Smooth muscle cell (in vitro differentiated cells): ENCODE measurements around the gene USP37. TPM values are rescaled to one million over a fixed set of nuclear protein-coding genes. Genes with fewer than 3 reads are reported as not detected.

Experiments
- DNase-seq: peaks from one replicate; lab custom pipeline; 2025; ENCODE audit not compliant: unreplicated experiment; lab: John Stamatoyannopoulos, UW
- H2AFZ ChIP-seq: fragments of 200-600 bp; sonication (generic); 2 replicates; pipeline ENCODE4 v1.6.0; 2016; ENCODE audit warnings: antibody characterized with exemption, low read depth, mild to moderate bottlenecking
- H3F3A ChIP-seq: fragments of 200-600 bp; sonication (generic); 2 replicates; pipeline ENCODE4 v1.6.0; 2017; ENCODE audit warnings: antibody characterized with exemption, low read depth
- H3K27ac ChIP-seq: fragments of 200-600 bp; sonication (generic); 2 replicates; pipeline ENCODE4 v1.5.1; 2016; ENCODE audit warnings: low read depth, mild to moderate bottlenecking
- H3K27me3 ChIP-seq: fragments of 200-600 bp; sonication (generic); 2 replicates; pipeline ENCODE4 v1.6.1; 2016; ENCODE audit warnings: low read depth, mild to moderate bottlenecking
- H3K36me3 ChIP-seq: fragments of 200-600 bp; sonication (generic); 2 replicates; pipeline ENCODE4 v1.5.1; 2016; ENCODE audit warnings: low read depth
- H3K4me1 ChIP-seq: fragments of 200-600 bp; sonication (generic); 2 replicates; pipeline ENCODE4 v1.5.1; 2016; ENCODE audit warnings: low read depth
- H3K4me2 ChIP-seq: fragments of 200-600 bp; sonication (generic); 2 replicates; pipeline ENCODE4 v1.6.0; 2016; ENCODE audit warnings: mild to moderate bottlenecking
- H3K4me3 ChIP-seq: fragments of 200-600 bp; sonication (generic); 2 replicates; pipeline ENCODE4 v1.5.1; 2016; ENCODE audit warnings: mild to moderate bottlenecking
- H3K79me2 ChIP-seq: fragments of 200-600 bp; sonication (generic); 2 replicates; pipeline ENCODE4 v1.6.0; 2016; ENCODE audit warnings: low read depth, mild to moderate bottlenecking
- H3K9ac ChIP-seq: fragments of 200-600 bp; sonication (generic); 2 replicates; pipeline ENCODE4 v1.6.0; 2016; ENCODE audit warnings: low read depth
- H3K9me3 ChIP-seq: fragments of 200-600 bp; sonication (generic); replicated peaks from 2 replicates; pipeline ENCODE4 v1.5.1; 2016; ENCODE audit warnings: low read depth
- H4K20me1 ChIP-seq: fragments of 200-600 bp; sonication (generic); 2 replicates; pipeline ENCODE4 v1.6.0; 2016; ENCODE audit warnings: low read depth
- WGBS: methylation state at CpG from one replicate; pipeline ENCODE4 v1.1.7; 2016; ENCODE audit warnings: low lambda C conversion rate; 5-methylcytosine and 5-hydroxymethylcytosine counted together
- polyA plus RNA-seq: library from polyadenylated mRNA; unstranded; fragments of >200 nt; fragmentation: Nextera tagmentation; extraction: Ambion mirVana; gene quantifications from 2 replicates; pipeline ENCODE4 v1.2.1, GENCODE V29; 2016
- total RNA-seq: library from RNA; depleted of rRNA; stranded (reverse); fragments of >200 nt; gene quantifications from 2 replicates; pipeline ENCODE4 v1.2.3, GENCODE V29; 2014
- TF ChIP-seq, protein P1 (sequence below): fragments of 200-600 bp; sonication (generic); IDR thresholded peaks from 2 replicates; pipeline ENCODE4 v1.5.1; 2017; ENCODE audit warnings: borderline replicate concordance, mild to moderate bottlenecking, antibody characterized with exemption; ENCODE audit not compliant: insufficient read depth, poor library complexity, severe bottlenecking

The USP37 gene
- total and polyA plus RNA-seq, 2 experiments from 2014 or later, result 3.6 to 10.8 TPM

DNA sequence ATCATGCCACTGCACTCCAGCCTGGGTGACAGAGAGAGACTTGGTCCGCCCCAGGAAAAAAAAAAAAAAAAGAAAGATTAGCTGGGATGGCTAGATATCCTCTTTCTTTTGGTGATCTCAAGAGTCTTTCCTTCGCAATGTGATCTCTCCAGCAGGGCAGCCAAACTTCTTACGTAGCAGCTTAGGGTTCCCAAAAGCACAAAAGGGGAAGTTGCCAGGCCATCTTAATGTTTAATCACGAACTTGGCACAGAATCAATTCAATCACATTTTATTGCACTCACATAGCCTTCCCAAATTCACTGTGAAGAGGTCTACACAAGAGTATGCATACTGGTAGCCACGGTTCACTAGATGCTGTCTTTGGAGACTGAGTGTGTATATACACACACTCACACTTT, 96.2 kb downstream of the USP37 start:
- Histone ChIP-seq H3K79me2 (no peaks in the 10 kb centered on the region), H3K4me1 (no peaks in the 10 kb centered on the region), H3K9me3 (no peaks in the 10 kb centered on the region), H3K27me3 (no peaks in the 10 kb centered on the region), H3F3A (no peaks in the 10 kb centered on the region), H3K9ac (no peak overlapping the region), H3K36me3 (no peaks in the 10 kb centered on the region), H3K4me3 (no peak overlapping the region), H3K4me2 (no peak overlapping the region), H3K27ac (no peak overlapping the region), H2AFZ (no peak overlapping the region), H4K20me1 (no peaks in the 10 kb centered on the region)
- TF ChIP-seq, protein P1, sequence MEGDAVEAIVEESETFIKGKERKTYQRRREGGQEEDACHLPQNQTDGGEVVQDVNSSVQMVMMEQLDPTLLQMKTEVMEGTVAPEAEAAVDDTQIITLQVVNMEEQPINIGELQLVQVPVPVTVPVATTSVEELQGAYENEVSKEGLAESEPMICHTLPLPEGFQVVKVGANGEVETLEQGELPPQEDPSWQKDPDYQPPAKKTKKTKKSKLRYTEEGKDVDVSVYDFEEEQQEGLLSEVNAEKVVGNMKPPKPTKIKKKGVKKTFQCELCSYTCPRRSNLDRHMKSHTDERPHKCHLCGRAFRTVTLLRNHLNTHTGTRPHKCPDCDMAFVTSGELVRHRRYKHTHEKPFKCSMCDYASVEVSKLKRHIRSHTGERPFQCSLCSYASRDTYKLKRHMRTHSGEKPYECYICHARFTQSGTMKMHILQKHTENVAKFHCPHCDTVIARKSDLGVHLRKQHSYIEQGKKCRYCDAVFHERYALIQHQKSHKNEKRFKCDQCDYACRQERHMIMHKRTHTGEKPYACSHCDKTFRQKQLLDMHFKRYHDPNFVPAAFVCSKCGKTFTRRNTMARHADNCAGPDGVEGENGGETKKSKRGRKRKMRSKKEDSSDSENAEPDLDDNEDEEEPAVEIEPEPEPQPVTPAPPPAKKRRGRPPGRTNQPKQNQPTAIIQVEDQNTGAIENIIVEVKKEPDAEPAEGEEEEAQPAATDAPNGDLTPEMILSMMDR, result no peak
- DNase-seq, result no peak
- 97% methylated on average over 5 of the region's 5 CpGs for WGBS

DNA sequence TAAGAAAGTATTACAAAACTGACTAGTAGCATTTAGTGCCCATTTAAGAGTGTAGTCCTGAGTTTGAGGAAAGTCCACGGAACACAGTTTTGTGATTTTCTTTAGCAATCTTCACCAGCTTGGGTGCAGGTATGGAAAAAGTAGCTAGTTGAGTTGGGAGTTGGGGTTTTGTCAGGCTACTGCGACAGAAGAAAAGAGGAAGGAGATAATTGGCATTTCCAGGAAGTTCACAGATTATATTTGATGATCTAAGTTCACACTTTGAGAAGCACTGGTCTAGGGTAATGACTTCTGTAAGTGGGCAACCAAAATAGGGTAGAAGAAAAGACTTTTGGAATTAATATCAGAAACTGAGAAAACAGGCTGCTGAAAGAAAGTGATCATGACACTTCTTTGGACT, 97.1 kb downstream of the USP37 start:
- H3K79me2 ChIP-seq, result no peaks in the 10 kb centered on the region
- H3K4me3 ChIP-seq, result no peak overlapping the region
- TF ChIP-seq, protein P1, result no peak
- no peaks in the 10 kb centered on the region for H3K36me3 ChIP-seq
- no peak overlapping the region for H2AFZ ChIP-seq
- H3K9ac ChIP-seq, result no peak overlapping the region
- H3F3A ChIP-seq, result peaks cover 4% of the 10 kb centered on the region
- WGBS, result 100% methylated on average over 2 of the region's 2 CpGs
- no peaks in the 10 kb centered on the region for H3K4me1 ChIP-seq
- no peak overlapping the region for H3K4me2 ChIP-seq
- no peaks in the 10 kb centered on the region for H3K27me3 ChIP-seq
- no peaks in the 10 kb centered on the region for H4K20me1 ChIP-seq
- no peak overlapping the region for H3K27ac ChIP-seq
- no peaks in the 10 kb centered on the region for H3K9me3 ChIP-seq
- no peak for DNase-seq

DNA sequence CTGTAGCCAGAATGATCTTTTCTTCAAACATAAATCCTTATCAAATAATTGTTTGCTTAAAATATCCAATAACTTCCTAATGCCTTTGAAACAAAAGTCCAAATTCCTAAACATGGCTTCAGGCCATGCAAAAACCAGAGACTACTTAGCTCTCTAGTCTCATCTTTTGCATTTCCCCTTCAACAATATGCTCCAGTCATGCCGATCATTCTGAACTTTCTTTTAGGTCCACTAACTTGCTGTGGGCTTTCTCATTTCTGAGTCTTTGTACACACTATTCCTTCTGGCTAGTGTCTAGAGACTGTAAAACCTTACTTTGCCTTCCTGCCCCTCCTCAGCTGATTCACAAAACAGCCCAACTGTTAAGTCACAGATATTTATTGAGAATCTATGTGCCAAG, 97.7 kb downstream of the USP37 start:
- no peaks in the 10 kb centered on the region for H3K4me1 ChIP-seq
- H3K79me2 ChIP-seq, result no peaks in the 10 kb centered on the region
- no peak overlapping the region for H3K9ac ChIP-seq
- no peak overlapping the region for H3K27ac ChIP-seq
- H3K27me3 ChIP-seq, result no peaks in the 10 kb centered on the region
- H3F3A ChIP-seq, result peaks cover 4% of the 10 kb centered on the region
- no peak overlapping the region for H2AFZ ChIP-seq
- 0% methylated on average over 1 of the region's 1 CpG for WGBS
- no peaks in the 10 kb centered on the region for H3K36me3 ChIP-seq
- no peak overlapping the region for H3K4me3 ChIP-seq
- no peak overlapping the region for H3K4me2 ChIP-seq
- H4K20me1 ChIP-seq, result no peaks in the 10 kb centered on the region
- TF ChIP-seq, protein P1, result no peak
- no peak for DNase-seq
- no peaks in the 10 kb centered on the region for H3K9me3 ChIP-seq

DNA sequence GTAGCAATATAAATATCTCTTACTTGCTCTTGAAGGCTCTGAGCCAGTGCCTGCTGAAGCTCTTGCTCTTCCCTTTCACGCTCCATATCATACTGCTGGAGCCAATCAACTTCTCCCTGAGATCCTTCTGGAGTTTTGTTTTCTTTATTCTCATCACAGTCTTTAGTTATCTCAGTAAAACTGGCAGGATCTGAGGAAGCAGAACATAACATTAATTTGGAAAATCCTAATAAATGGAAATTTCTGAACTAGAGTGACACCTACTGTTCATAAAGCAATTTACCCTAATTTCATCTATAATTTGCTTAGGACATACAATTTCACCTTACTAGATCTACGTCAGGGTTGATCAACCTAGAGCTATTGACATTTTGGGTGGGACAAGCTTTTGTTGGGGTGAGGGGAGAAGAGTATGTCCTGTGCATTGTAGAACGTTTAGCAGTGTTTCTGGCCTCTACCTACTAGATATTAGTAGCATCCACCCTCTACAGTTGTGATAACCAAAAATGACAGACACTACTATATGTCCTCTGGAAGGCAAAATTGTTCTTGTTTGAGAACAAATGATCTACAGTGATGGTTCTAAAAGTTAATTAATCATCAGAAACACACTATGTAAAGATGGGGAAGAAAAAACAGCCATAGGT, 102.0 kb downstream of the USP37 start:
- no peaks in the 10 kb centered on the region for H3K9me3 ChIP-seq
- no peak overlapping the region for H3K4me2 ChIP-seq
- no peak overlapping the region for H3K9ac ChIP-seq
- no peak overlapping the region for H3K27ac ChIP-seq
- no peaks in the 10 kb centered on the region for H4K20me1 ChIP-seq
- no peaks in the 10 kb centered on the region for H3K4me1 ChIP-seq
- H3K27me3 ChIP-seq, result no peaks in the 10 kb centered on the region
- no peaks in the 10 kb centered on the region for H3K79me2 ChIP-seq
- H3K4me3 ChIP-seq, result no peak overlapping the region
- H2AFZ ChIP-seq, result no peak overlapping the region
- WGBS, result 63% methylated on average over 3 of the region's 3 CpGs
- DNase-seq, result no peak
- H3K36me3 ChIP-seq, result no peaks in the 10 kb centered on the region
- H3F3A ChIP-seq, result peaks cover 4% of the 10 kb centered on the region
- TF ChIP-seq, protein P1, result peak; percentile 48
